Right ventricle myocardium superior (tissue), 1 donor: ENCODE data around the gene TIMM21. TPM values are rescaled to one million over a fixed set of nuclear protein-coding genes. Genes with fewer than 3 reads are reported as not detected.

Experiments
- ATAC-seq: fragments of 200-7000 bp; cut with Tn5 transposase; one replicate; pipeline ENCODE4 v1.9.1; 2020; ENCODE audit warnings: mild to moderate bottlenecking; ENCODE audit not compliant: poor library complexity
- DNase-seq: peaks from one replicate; pipeline ENCODE4 v3.0.0-alpha.2; 2020
- intact Hi-C: fragments of 100-400 bp; cut with DNase I; formaldehyde crosslinking; loops from one replicate; pipeline ENCODE4 v1.11.2; 2022
- total RNA-seq: library from RNA; stranded (reverse); fragmentation: NEBNext Ultra II Directional; extraction: Animal tissue kit (Norgen Biotek cat#: 25700); gene quantifications from one replicate; pipeline ENCODE4 v1.2.1, GENCODE V29; 2021
- donor health status: DM: no; HTN: yes; CAD: no; lungs with severe emphysema.

TIMM21 gene
- total RNA-seq, 1 donor from 2014 or later = 158 TPM

GRCh38 chr18:74179623-74180199 lies 31.4 kb downstream of the TIMM21 start:
- ATAC-seq = no peak
- intact Hi-C loops = no loop called here
- no peak for DNase-seq

GRCh38 chr18:74182335-74182734 lies 34.0 kb downstream of the TIMM21 start:
- no peak for DNase-seq
- intact Hi-C loops = no loop called here
- no peak for ATAC-seq

- intact Hi-C loops = no loop called here
- no peak for ATAC-seq
- DNase-seq = no peak
Measured at GRCh38 chr18:74183130-74183529, 34.8 kb downstream of the TIMM21 start.

GRCh38 chr18:74184875-74185274 lies 36.6 kb downstream of the TIMM21 start:
- intact Hi-C loops = no loop called here
- ATAC-seq = no peak
- DNase-seq = no peak

- no peak for ATAC-seq
- DNase-seq = no peak
- intact Hi-C loops = no loop called here
Measured at GRCh38 chr18:74185860-74186259, 37.5 kb downstream of the TIMM21 start.

GRCh38 chr18:74186661-74187060 lies 38.3 kb downstream of the TIMM21 start:
- intact Hi-C loops = no loop called here
- no peak for ATAC-seq

GRCh38 chr18:74190086-74190485 lies 41.8 kb downstream of the TIMM21 start:
- no peak for ATAC-seq
- DNase-seq = no peak
- intact Hi-C loops = loop anchor here (10.0 kb wide), 1 partner anchor 305 kb away; the partner anchor contains the start of gene CNDP2

More at GRCh38 chr18:74186661-74187060, 38.3 kb downstream of the TIMM21 start:
- DNase-seq = no peak

GRCh38 chr18:74191577-74191976 lies 43.3 kb downstream of the TIMM21 start:
- DNase-seq (no peak), ATAC-seq (no peak)
- intact Hi-C loops = loop anchor here (10.0 kb wide), 1 partner anchor 303 kb away; the partner anchor contains the start of gene CNDP2

GRCh38 chr18:74194691-74195090 lies 46.4 kb downstream of the TIMM21 start:
- intact Hi-C loops = loop anchor here (5.0 to 10.0 kb wide), 2 partner anchors 148 to 300 kb away; partner anchors contain the start of gene CNDP2
- no peak for DNase-seq
- ATAC-seq = no peak

GRCh38 chr18:74196220-74197119 lies 48.1 kb downstream of the TIMM21 start:
- DNase-seq = no peak
- intact Hi-C loops = loop anchor here (5.0 to 10.0 kb wide), 2 partner anchors 146 to 298 kb away; partner anchors contain the start of gene CNDP2
- peak; percentile 86 for ATAC-seq

- intact Hi-C loops = loop anchor here (2.0 to 10.0 kb wide), 3 partner anchors 144 to 355 kb away; partner anchors contain the start of gene CNDP2
- no peak for ATAC-seq
- no peak for DNase-seq
Measured at GRCh38 chr18:74197705-74198341, 49.5 kb downstream of the TIMM21 start.

- ATAC-seq = no peak
- intact Hi-C loops = loop anchor here (2.0 to 10.0 kb wide), 3 partner anchors 144 to 354 kb away; partner anchors contain the start of gene CNDP2
- no peak for DNase-seq
Measured at GRCh38 chr18:74198453-74198852, 50.1 kb downstream of the TIMM21 start.

- DNase-seq (no peak), ATAC-seq (no peak)
- intact Hi-C loops = no loop called here
Measured at GRCh38 chr18:74200780-74201179, 52.5 kb downstream of the TIMM21 start.

GRCh38 chr18:74203811-74204210 lies 55.5 kb downstream of the TIMM21 start:
- no peak for DNase-seq
- intact Hi-C loops = no loop called here
- no peak for ATAC-seq

GRCh38 chr18:74204526-74205152 lies 56.3 kb downstream of the TIMM21 start:
- ATAC-seq (no peak), DNase-seq (no peak)
- intact Hi-C loops = no loop called here
